Measurements from ENCODE around the gene OGFOD1.
"Not testable (repeated sequence)": the region's sequence is repeated elsewhere in the genome, so short reads cannot be mapped to it uniquely, and the experiment has no call there.

OGFOD1 gene

DNA sequence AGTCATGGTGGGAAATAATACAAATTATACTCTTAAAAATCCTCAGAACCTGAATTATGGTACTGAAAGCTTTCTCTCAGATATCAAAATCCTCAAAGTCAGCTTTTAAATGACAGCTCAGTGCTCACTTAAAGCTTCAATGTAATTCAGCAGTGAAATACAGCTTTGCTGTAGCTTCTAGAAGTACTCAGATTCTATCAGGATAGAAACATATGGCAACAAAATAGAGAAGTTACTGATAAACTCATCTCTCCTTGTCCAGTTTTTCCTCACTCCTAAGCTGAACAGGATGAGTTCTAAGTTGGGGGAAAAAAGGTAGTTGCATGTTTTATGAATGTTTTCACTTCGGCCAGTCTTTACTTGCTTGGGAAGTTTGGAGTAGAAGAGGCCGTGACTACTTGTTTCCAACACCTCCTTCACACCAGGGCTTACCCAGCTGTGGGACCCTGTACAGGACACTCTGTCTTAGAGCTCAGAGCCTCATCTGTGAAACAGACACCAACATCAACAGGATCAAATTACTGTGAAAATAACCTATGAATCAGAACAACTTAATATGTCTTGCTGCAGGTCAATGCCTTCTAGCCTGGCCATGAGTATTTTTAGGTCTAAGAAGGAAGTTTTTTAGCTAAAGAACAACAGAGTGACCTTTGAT lies 30.2 kb downstream of the OGFOD1 start:
- DNase-seq, result no peak

DNA sequence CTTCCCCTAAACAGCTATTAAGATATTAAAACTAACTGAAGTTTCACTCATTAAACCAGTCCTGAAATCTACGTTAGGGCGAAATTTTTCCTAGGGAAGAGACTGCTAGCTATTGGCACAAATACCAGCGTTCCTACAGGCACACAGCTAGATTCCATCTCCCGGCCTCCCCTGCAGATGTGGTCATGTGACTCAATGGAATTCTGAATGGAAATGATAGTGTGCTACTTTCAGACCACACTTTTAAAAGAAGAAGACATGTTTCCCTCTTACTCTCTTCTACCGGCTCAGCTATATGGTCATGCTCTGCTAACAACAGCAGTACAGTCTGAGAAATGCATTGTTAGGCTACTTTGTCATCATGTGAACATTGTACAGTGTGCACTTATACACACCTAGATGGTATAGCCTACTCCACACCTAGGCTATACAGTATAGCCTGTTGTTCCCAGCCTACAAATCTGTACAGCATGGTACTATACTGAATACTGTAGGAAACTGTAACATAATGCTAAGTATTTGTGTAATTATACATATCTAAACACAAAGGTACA lies 31.4 kb downstream of the OGFOD1 start:
- no peak for DNase-seq

DNA sequence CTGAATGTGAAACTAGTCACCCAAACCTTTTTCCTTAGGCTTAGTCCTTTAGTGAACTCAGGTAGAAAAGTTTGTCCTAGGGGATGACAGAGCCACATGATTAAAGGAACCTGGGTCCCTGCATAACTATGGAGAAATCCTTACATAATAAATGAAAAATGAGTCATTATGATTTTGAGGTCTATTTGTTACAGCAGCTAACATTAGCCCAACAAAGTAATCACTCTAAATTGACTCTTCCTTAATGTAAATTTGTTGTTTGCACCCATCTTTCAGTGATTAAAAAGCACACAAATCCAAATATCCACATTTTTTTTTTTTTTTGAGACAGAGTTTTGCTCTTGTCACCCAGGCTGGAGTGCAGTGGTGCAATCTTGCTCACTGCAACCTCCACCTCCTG lies 32.0 kb downstream of the OGFOD1 start:
- no peak for DNase-seq

- DNase-seq, result peak; percentile 75
These were observed 36.7 kb downstream of the OGFOD1 start for GRCh38 chr16:56488035-56488434.

DNA sequence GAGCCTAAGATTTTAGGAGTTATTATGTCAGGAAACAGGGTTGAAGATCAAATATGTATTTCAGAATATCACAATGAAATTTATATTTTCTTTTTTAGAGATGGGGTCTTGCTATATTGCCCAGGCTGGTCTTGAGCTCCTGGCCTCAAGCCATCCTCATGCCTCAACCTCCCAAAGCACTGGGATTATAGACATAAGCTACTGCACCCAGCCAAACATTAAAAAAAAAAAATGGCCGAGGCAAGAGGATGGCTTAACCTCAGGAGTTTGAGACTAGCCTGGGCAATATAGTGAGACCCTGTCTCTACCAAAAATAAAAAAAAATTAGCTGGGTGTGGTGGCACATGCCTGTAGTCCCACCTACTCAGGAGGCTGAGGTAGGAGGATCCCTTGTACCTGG lies 37.5 kb downstream of the OGFOD1 start:
- DNase-seq, result not testable (repeated sequence)

- DNase-seq, result no peak
These were observed 40.4 kb downstream of the OGFOD1 start for GRCh38 chr16:56491657-56492261.

- no peak for DNase-seq
These were observed 41.8 kb downstream of the OGFOD1 start for GRCh38 chr16:56493126-56493525.

DNA sequence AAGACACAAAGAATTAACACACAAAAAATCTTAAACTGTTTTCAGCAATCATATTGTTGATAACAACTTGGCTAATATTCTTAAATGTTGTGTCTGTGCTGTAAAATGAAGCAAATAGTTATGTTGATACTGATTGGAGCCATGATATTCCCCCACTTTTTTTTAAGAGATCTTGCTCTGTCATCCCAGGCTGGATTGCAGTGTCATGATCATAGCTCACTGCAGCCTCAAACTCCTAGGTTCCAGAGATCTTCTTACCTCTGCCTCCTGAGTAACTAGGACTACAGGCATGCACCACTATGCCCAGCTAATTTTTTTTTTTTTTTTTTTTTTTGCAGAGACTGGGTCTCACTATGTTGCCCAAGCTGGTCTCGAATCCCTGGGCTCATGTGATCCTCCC lies 42.5 kb downstream of the OGFOD1 start:
- DNase-seq, result no peak

- no peak for DNase-seq
These were observed 53.8 kb downstream of the OGFOD1 start for GRCh38 chr16:56505181-56505580.

GRCh38 chr16:56506941-56507340 lies 55.6 kb downstream of the OGFOD1 start:
- no peak for DNase-seq

GRCh38 chr16:56510544-56510943 lies 59.2 kb downstream of the OGFOD1 start:
- DNase-seq, result peak; percentile 24

DNA sequence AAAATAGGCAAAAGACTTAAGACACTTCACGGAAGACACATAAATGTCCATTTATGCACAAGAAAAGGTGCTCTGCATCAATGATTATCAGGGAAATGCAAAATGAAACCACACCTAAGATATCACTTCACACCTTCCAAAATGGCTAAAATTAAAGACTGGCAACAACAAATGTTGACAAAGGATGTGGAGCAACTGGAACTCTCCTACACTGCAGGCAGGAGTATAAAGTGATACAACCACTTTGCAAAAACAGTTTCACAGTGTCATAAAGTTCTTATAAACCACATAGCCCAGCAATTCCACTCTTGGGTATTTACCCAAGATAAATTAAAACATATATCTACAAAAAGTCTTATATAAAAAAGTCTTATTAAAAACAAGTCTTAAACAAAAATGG lies 60.7 kb downstream of the OGFOD1 start:
- no peak for DNase-seq

GRCh38 chr16:56513091-56513490 lies 61.7 kb downstream of the OGFOD1 start:
- no peak for DNase-seq

DNA sequence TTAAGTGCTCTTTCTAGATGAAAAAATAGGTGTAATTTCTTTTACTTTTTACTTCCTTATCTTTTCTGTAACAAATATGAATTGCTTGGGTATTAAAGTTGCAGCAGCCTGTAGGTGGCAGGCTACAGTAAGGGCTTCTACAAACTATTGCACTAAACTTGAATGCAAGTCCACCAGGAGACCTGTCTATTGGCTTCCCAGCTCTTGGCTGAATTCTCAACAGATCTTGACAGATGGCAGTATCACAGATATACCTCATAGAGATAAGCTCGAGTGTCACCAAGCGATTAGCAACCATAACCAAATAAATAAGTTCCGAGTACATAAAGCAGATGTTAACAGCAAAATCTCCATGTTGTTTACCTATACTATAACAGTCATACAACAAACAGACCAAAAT lies 62.6 kb downstream of the OGFOD1 start:
- peak; percentile 60 for DNase-seq

- DNase-seq, result peak; percentile 26
These were observed 63.5 kb downstream of the OGFOD1 start for GRCh38 chr16:56514845-56515244.

DNA sequence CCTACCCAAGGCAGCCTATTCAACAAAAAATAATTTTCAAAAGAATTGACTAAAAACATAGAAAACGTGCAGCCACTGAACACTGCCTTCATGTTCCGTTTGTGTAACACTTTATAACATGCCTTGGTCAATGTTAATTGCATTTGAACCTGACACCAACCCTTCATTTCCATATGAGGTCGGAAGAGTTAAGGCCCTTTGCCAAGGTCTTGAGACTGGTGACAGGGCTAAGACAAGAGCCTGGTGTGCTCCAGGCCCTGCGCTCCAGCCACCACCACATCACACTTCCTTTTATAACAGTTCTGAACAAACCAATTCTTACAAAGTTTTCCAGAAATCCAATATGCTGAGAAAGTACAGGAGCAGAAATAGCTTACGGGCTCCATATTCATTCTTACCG lies 64.3 kb downstream of the OGFOD1 start:
- peak; percentile 68 for DNase-seq

- no peak for DNase-seq
These were observed 65.9 kb downstream of the OGFOD1 start for GRCh38 chr16:56517206-56517605.

- DNase-seq, result no peak
These were observed 67.1 kb downstream of the OGFOD1 start for GRCh38 chr16:56518425-56518824.

- DNase-seq, result peak; percentile 94
These were observed 68.3 kb downstream of the OGFOD1 start, which contains the start of gene BBS2 for GRCh38 chr16:56519459-56520250. Gene BBS2 (minus strand): TSS chr16:56520024. CDS start chr16:56519862, 162 bp downstream.

DNA sequence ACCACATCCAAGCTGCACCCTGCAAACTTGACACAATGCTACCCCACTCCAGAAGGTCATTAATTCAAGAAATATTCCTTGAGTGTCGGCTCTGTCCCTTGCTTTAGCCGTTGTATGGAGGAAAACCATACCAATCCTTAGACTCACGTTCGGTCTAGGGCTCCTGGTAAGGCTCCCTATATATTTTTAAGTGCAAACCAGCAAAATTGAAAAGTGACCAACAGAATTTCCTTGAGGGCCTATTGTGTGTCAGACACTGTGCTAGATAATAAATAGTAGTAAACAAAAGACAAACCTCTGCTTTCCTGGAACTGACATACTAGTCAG lies 68.9 kb downstream of the OGFOD1 start:
- no peak for DNase-seq

DNA sequence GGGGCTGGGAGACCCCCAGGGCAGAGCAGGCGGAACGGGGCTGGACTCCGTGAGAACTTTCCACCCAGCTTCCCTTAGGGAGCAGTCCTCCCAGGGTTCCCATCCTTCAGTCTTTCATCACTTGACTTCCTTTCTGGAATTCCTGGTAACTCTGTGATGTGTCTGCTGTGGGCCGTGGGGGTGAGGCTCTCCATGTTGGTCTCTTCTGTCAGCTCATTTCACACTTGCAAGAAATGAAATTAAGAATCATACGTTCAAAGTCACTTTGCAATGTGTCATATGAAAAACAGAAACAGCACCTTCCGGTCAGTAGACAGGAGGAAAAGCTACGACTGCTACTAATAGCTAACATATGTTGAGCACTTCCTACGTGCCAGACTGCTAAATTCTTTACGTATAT lies 73.9 kb downstream of the OGFOD1 start:
- DNase-seq, result no peak

All from midbrain (tissue), 1 donor.